PC-3 (cell line): Measurements from ENCODE around the gene SEC22A. TPM values are rescaled to one million over a fixed set of nuclear protein-coding genes. Genes with fewer than 3 reads are reported as not detected.

Source experiments
- ATAC-seq: fragments of 200-7000 bp; cut with Tn5 transposase; 2 replicates; pipeline ENCODE4 v1.9.1; 2020; ENCODE audit warnings: mild to moderate bottlenecking, moderate library complexity
- BruUV-seq: library from RNA; stranded (reverse); fragments of 400-500 nt; replicated peaks from 2 replicates; lab custom pipeline; 2021; lab: Mats Ljungman, UMichigan
- CTCF ChIA-PET: fragments of 300-600 bp; sonication (Branson Sonifier 250); formaldehyde crosslinking; loops from one replicate; lab custom pipeline; 2022; ENCODE audit warnings: antibody characterized with exemption; lab: Charles Lee
- POLR2A ChIA-PET: fragments of 300-600 bp; sonication (Branson Sonifier 250); formaldehyde crosslinking; loops from one replicate; lab custom pipeline; 2022; ENCODE audit warnings: antibody characterized with exemption; ENCODE audit not compliant: unreplicated experiment; lab: Charles Lee
- DNase-seq: peaks from one replicate; pipeline ENCODE4 v3.0.0-alpha.2; 2015
- H2AFZ ChIP-seq: fragments of 300-600 bp; sonication (generic); 2 replicates; pipeline ENCODE4 v1.6.0; 2016; ENCODE audit warnings: antibody characterized with exemption, low read length
- H3F3A ChIP-seq: fragments of 300-600 bp; sonication (generic); one replicate; pipeline ENCODE4 v1.6.0; 2017; ENCODE audit warnings: antibody characterized with exemption, low read length, control low read depth, mild to moderate bottlenecking; ENCODE audit not compliant: unreplicated experiment
- H3K27ac ChIP-seq: fragments of 300-600 bp; sonication (generic); 2 replicates; pipeline ENCODE4 v1.5.1; 2016; ENCODE audit warnings: mild to moderate bottlenecking, low read length
- H3K27me3 ChIP-seq: fragments of 300-600 bp; sonication (generic); 2 replicates; pipeline ENCODE4 v1.6.1; 2016; ENCODE audit warnings: low read length, mixed read lengths
- H3K36me3 ChIP-seq: fragments of 300-600 bp; sonication (generic); 2 replicates; pipeline ENCODE4 v1.6.1; 2016; ENCODE audit warnings: low read depth, mixed run types, low read length, mixed read lengths
- H3K4me1 ChIP-seq: fragments of 300-600 bp; sonication (generic); 2 replicates; pipeline ENCODE4 v1.5.1; 2016; ENCODE audit warnings: low read length; ENCODE audit not compliant: insufficient read depth
- H3K4me2 ChIP-seq: fragments of 300-600 bp; sonication (generic); 2 replicates; pipeline ENCODE4 v1.6.0; 2016; ENCODE audit warnings: low read length
- H3K4me3 ChIP-seq: fragments of 300-600 bp; sonication (generic); 2 replicates; pipeline ENCODE4 v1.5.1; 2016; ENCODE audit warnings: mild to moderate bottlenecking, low read length, mixed read lengths
- H3K79me2 ChIP-seq: fragments of 300-600 bp; sonication (generic); 2 replicates; pipeline ENCODE4 v1.6.1; 2017; ENCODE audit warnings: low read length, mixed read lengths
- H3K9ac ChIP-seq: fragments of 300-600 bp; sonication (generic); 2 replicates; pipeline ENCODE4 v1.6.0; 2016; ENCODE audit warnings: mild to moderate bottlenecking, low read length
- H3K9me2 ChIP-seq: fragments of 300-600 bp; sonication (generic); replicated peaks from 2 replicates; pipeline ENCODE4 v1.6.1; 2016; ENCODE audit warnings: mixed run types, low read length, mixed read lengths
- H3K9me3 ChIP-seq: fragments of 300-600 bp; sonication (generic); 2 replicates; pipeline ENCODE4 v1.6.1; 2016; ENCODE audit warnings: low read length, mixed read lengths
- H4K20me1 ChIP-seq: fragments of 300-600 bp; sonication (generic); 2 replicates; pipeline ENCODE4 v1.6.1; 2016; ENCODE audit warnings: low read length, mixed read lengths
- CTCF ChIP-seq: fragments of 300-600 bp; sonication (generic); conservative IDR thresholded peaks from 2 replicates; pipeline ENCODE4 v1.5.1; 2017; ENCODE audit warnings: antibody characterized with exemption, low read depth, mild to moderate bottlenecking, low read length
- EZH2 ChIP-seq: fragments of 300-600 bp; sonication (generic); IDR thresholded peaks from one replicate; pipeline ENCODE4 v1.6.1; 2017; ENCODE audit warnings: antibody characterized with exemption, mild to moderate bottlenecking, low read length; ENCODE audit not compliant: unreplicated experiment
- EZH2phosphoT487 ChIP-seq: fragments of 300-600 bp; sonication (generic); IDR thresholded peaks from 2 replicates; pipeline ENCODE4 v1.6.1; 2018; ENCODE audit warnings: mild to moderate bottlenecking, antibody characterized with exemption, low read length, borderline replicate concordance
- intact Hi-C: fragments of 100-400 bp; cut with micrococcal nuclease; formaldehyde crosslinking; loops from 2 replicates; pipeline ENCODE4 v1.9.0; 2023
- total RNA-seq: library from RNA; depleted of rRNA; stranded (reverse); fragments of >200 nt; gene quantifications from 2 replicates; pipeline ENCODE4 v1.2.3, GENCODE V29; 2014

Gene SEC22A
- total RNA-seq, 1 experiment from 2014 or later: 37.9 TPM

GRCh38 chr3:123271466-123272159 lies 69.9 kb downstream of the SEC22A start:
- no peak overlapping the region for H2AFZ ChIP-seq
- H3K79me2 ChIP-seq: no peaks in the 10 kb centered on the region
- ChIA-PET CTCF (no interaction called here), POLR2A (no interaction called here)
- H3K9ac ChIP-seq: no peak overlapping the region
- H3K27ac ChIP-seq: no peak overlapping the region
- BruUV-seq: TSS peak; percentile 12
- H4K20me1 ChIP-seq: no peaks in the 10 kb centered on the region
- H3K36me3 ChIP-seq: no peaks in the 10 kb centered on the region
- peaks cover 19% of the 10 kb centered on the region for H3K4me1 ChIP-seq
- TF ChIP-seq EZH2phosphoT487: no peak
- TF ChIP-seq CTCF: no peak
- no peak for TF ChIP-seq EZH2
- H3F3A ChIP-seq: peaks cover 4% of the 10 kb centered on the region
- H3K27me3 ChIP-seq: no peaks in the 10 kb centered on the region
- H3K9me2 ChIP-seq: no peaks in the 10 kb centered on the region
- intact Hi-C loops: no loop called here
- H3K4me2 ChIP-seq: no peak overlapping the region
- no peaks in the 10 kb centered on the region for H3K9me3 ChIP-seq
- no peak overlapping the region for H3K4me3 ChIP-seq
- DNase-seq (no peak), ATAC-seq (no peak)

GRCh38 chr3:123272547-123272946 lies 70.8 kb downstream of the SEC22A start:
- DNase-seq (peak; percentile 22), ATAC-seq (peak; percentile 5; the same call in 1 of the 2 replicates)
- Histone ChIP-seq H3K79me2 (no peaks in the 10 kb centered on the region), H3K27ac (peak overlapping the region; percentile 45), H3K4me1 (peaks cover 19% of the 10 kb centered on the region), H3K9ac (no peak overlapping the region), H3K9me2 (no peaks in the 10 kb centered on the region), H3K36me3 (no peaks in the 10 kb centered on the region), H3K9me3 (no peaks in the 10 kb centered on the region), H3F3A (peaks cover 4% of the 10 kb centered on the region), H3K4me3 (no peak overlapping the region), H3K27me3 (no peaks in the 10 kb centered on the region), H3K4me2 (no peak overlapping the region), H2AFZ (no peak overlapping the region), H4K20me1 (no peaks in the 10 kb centered on the region)
- intact Hi-C loops: no loop called here
- CTCF ChIA-PET: no interaction called here
- BruUV-seq: no TSS peak
- POLR2A ChIA-PET: no interaction called here
- TF ChIP-seq EZH2 (no peak), CTCF (no peak)

GRCh38 chr3:123275691-123276090 lies 73.9 kb downstream of the SEC22A start:
- ChIA-PET POLR2A (no interaction called here), CTCF (no interaction called here)
- Histone ChIP-seq H3K27me3 (no peaks in the 10 kb centered on the region), H3K9ac (no peak overlapping the region), H3K36me3 (no peaks in the 10 kb centered on the region), H3K9me3 (no peaks in the 10 kb centered on the region), H3K9me2 (no peaks in the 10 kb centered on the region), H3K4me2 (no peak overlapping the region), H3F3A (peaks cover 4% of the 10 kb centered on the region), H3K79me2 (no peaks in the 10 kb centered on the region), H4K20me1 (no peaks in the 10 kb centered on the region), H3K27ac (no peak overlapping the region), H3K4me3 (no peak overlapping the region), H3K4me1 (peaks cover 19% of the 10 kb centered on the region), H2AFZ (no peak overlapping the region)
- no TSS peak for BruUV-seq
- no peak for DNase-seq
- intact Hi-C loops: no loop called here
- no peak for ATAC-seq
- TF ChIP-seq CTCF: no peak
